ENCODE measurements around the gene CYRIA. TPM values are rescaled to one million over a fixed set of nuclear protein-coding genes. Genes with fewer than 3 reads are reported as not detected.
A peak's percentile ranks its signal among the peaks of the same experiment; 100 is the strongest.

CYRIA gene
- total and polyA plus RNA-seq, 2 donors (not counting 3 experiments of a cell fraction or from before 2014, with no cell fraction given), result 9.3 to 38.4 TPM

DNA sequence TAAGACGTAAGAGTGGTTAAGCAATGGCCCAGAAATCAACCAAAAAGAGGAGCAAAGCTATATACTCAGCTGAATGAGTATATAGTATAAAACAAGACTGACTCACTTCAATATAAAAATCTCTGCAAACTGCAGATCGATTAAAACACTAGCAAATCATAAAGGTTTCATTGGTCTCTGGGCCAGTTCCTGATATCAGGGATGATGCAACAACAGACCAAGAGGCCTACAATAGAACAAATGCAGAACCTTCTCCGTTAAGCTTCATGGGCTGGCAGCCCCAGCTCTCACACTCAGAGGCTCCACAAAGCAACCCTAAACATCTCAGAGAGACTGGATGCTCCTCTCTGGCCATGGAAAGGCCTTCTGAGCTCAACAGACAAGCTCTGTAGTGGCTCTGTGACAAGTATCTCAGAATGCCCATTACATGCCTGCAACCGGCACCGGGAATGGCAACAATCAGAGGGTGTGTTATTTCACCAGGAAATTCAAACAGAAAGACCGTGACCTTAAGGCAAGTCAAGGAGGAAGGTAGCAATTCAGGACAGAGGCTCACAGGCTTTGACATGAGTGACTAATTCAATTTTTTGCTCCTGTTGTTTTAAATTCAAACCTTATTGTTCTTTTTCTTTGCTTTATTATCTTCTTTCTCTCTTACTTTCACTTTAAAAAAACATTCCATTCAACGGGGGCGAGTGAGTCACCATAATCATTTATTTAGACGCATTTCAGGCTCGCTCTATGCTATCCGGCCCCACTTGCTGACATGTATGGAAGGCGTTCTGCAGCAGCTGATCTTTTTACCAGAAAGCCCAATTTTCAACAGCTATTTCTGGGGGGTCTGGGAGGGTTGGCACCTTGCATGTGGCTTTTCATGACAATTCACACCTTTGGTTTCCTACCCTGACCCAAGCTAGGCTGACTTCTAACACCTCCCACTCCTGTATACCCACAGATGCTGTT, 15.1 kb downstream of the CYRIA start:
- intact Hi-C loops (cut with micrococcal nuclease), result loop anchor here (1.0 kb wide), 3 partner anchors 7 to 25 kb away; no protein-coding TSS in a partner anchor
- Histone ChIP-seq H3K27me3 (ENCODE audit: control insufficient read depth in 2 of 2, insufficient read depth in 2 of 2, low read length in 2 of 2) (no peaks in the 10 kb centered on the region), H4K20me1 (replicated peaks; ENCODE audit: control insufficient read depth, extremely low read depth, insufficient read depth, low read length) (no peaks in the 10 kb centered on the region), H3K9ac (replicated peaks; ENCODE audit: extremely low read depth, insufficient read depth, low read length) (peak overlapping the region; percentile 60), H3K4me1 (ENCODE audit: control insufficient read depth, extremely low read depth, insufficient read depth, low read length) (peaks cover 42% of the 10 kb centered on the region), H3K27ac (ENCODE audit: insufficient read depth, low read depth, low read length) (peak overlapping the region; percentile 80), H3K79me2 (ENCODE audit: control insufficient read depth, insufficient read depth, low read length) (peaks cover 18% of the 10 kb centered on the region), H3K9me3 (replicated peaks; ENCODE audit: control insufficient read depth, insufficient read depth, low read length) (no peaks in the 10 kb centered on the region), H3K36me3 (ENCODE audit: control insufficient read depth in 2 of 2, extremely low read depth in 1 of 2, insufficient read depth in 2 of 2, low read length in 2 of 2) (peaks cover 0 to 3% of the 10 kb centered on the region in 2 experiments), H3K9me1 (replicated peaks; ENCODE audit: control insufficient read depth, extremely low read depth, insufficient read depth, low read length) (no peaks in the 10 kb centered on the region), H3K4me3 (replicated peaks in 1 of 3; ENCODE audit: insufficient read depth in 1 of 3, low read depth in 1 of 3, low read length in 3 of 3) (peak overlapping the region in 2 of 3 experiments; percentile 12 to 48), H2AFZ (ENCODE audit: low read depth, low read length) (peak overlapping the region; percentile 14), H3K4me2 (ENCODE audit: insufficient read depth, low read length) (peak overlapping the region; percentile 92)
- TF ChIP-seq GATA2 (IDR thresholded peaks at IDR 0.05; ENCODE audit: insufficient read depth, insufficient read length, low read depth, low read length) (no peak), MYC (IDR thresholded peaks at IDR 0.05; ENCODE audit: low read depth, low read length) (no peak), POLR2A (IDR thresholded peaks at IDR 0.05; ENCODE audit: low read depth, low read length) (no peak), EZH2 (IDR thresholded peaks at IDR 0.05; ENCODE audit: borderline replicate concordance, low read depth, low read length, severe bottlenecking) (no peak), FOS (IDR thresholded peaks at IDR 0.05; ENCODE audit: borderline replicate concordance, insufficient read depth, low read length) (peak; percentile 79), JUN (IDR thresholded peaks at IDR 0.05; ENCODE audit: borderline replicate concordance, insufficient read depth, insufficient read length, low read depth) (peak; percentile 79), POLR2AphosphoS5 (IDR thresholded peaks at IDR 0.05; ENCODE audit: insufficient read depth, low read depth, low read length) (peak; percentile 44)
- TF ChIP-seq, protein P1, sequence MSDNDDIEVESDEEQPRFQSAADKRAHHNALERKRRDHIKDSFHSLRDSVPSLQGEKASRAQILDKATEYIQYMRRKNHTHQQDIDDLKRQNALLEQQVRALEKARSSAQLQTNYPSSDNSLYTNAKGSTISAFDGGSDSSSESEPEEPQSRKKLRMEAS (IDR thresholded peaks at IDR 0.05; ENCODE audit: insufficient read depth, insufficient read length), result no peak
- TF ChIP-seq, protein P2, sequence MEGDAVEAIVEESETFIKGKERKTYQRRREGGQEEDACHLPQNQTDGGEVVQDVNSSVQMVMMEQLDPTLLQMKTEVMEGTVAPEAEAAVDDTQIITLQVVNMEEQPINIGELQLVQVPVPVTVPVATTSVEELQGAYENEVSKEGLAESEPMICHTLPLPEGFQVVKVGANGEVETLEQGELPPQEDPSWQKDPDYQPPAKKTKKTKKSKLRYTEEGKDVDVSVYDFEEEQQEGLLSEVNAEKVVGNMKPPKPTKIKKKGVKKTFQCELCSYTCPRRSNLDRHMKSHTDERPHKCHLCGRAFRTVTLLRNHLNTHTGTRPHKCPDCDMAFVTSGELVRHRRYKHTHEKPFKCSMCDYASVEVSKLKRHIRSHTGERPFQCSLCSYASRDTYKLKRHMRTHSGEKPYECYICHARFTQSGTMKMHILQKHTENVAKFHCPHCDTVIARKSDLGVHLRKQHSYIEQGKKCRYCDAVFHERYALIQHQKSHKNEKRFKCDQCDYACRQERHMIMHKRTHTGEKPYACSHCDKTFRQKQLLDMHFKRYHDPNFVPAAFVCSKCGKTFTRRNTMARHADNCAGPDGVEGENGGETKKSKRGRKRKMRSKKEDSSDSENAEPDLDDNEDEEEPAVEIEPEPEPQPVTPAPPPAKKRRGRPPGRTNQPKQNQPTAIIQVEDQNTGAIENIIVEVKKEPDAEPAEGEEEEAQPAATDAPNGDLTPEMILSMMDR (IDR thresholded peaks at IDR 0.05; ENCODE audit: extremely low read depth in 1 of 2, insufficient read depth in 1 of 2, low read depth in 1 of 2, low read length in 2 of 2), result no peak
- BruUV-seq (replicated peaks), result no TSS peak
- DNase-seq (ENCODE audit: low read depth, low spot score), result peak; percentile 90
- dilution Hi-C loops (cut with MboI; ENCODE audit: extremely low pct_ligation_motif_present, low sequenced_read_pairs), result no loop called here
- peak; percentile 99 for FAIRE-seq
- CTCF ChIA-PET, result interaction anchor here (1.1 to 6.7 kb wide), 9 partner anchors 9 to 107 kb away, joined by 3 to 48 read pairs (median 4); partner anchors contain the start of gene CYRIA
- POLR2A ChIA-PET, result interaction anchor here (1.1 kb wide), 1 partner anchor 16 kb away, joined by 5 read pairs; no protein-coding TSS in a partner anchor
